ENCODE results near the gene NUAK2. TPM values are rescaled to one million over a fixed set of nuclear protein-coding genes. Genes with fewer than 3 reads are reported as not detected.

The NUAK2 gene
- total RNA-seq, 1 experiment from 2014 or later, result 0.46 TPM

DNA sequence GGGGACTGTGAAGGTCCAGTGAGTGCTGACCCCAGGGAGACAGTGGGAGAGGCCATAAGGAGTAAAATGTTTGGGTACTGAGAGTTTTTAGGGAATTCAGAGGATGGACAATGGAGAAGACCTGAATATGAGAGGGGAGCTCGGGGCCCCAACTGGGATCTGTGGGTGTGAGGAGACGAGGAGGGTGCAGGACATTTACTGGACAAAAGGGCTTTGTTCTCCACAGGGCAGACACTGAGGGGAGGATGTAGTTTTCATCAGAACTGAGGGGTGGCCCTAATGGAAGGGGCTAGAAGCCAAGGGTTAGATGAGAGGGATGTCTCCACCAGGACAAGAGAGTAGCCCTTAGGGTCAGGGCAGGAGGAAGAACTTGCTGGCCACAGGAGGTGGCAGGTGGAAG is 63.8 kb downstream of the NUAK2 start:
- DNase-seq (ENCODE audit: low read depth), result no peak

- DNase-seq (ENCODE audit: low read depth), result no peak
These were observed 64.5 kb downstream of the NUAK2 start for GRCh38 chr1:205256951-205257625.

DNA sequence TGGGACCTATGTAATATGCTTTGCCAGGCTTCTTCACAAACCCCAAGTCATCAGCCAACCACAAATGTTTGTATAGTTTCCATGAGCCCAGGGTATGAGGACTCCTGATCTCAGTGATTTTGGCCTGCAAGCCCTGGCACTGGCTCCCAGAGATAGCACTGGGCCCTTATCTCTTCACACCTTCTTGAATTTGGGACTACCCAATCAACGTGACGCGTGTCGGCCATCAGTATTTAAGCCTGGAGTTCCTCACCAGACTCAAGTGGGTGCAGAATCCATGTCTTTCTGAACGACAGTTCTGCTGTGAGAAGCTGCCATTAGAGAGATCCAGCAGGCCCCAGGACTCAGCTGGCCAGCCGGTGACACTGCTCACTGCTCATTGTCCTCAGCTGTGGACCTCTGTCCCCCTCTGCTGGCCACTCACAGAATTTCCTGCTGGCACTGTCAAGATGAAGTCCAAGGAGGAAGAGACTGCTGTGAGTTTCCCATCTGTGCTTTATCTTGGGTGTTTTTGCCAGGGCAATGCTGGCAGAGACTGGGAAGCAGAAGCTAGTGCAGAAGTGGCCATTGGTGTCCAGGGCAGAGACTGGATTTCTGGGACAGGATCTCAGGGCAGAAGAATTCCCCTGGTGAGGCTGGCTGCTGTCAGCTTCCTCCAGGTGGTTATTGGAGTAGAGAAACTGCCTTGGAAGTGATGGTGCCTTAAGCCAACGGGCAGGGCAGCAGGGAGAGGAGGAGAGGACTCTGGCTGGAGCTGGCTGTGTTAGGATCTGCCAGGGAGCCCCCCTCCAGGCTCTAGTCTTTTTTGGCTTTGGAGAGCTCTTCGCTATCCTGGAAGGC is 65.4 kb downstream of the NUAK2 start:
- DNase-seq (ENCODE audit: low read depth), result peak; percentile 76

Other genes starting within 250 kb of the NUAK2 start
- gene TMEM81, start 237.3 kb downstream of the NUAK2 start, total RNA-seq (2014; rRNA removed), result 1.4 and 2.2 TPM in 2 replicates
- gene RBBP5, start 199.8 kb downstream of the NUAK2 start, total RNA-seq (2014; rRNA removed), result 18.0 and 20.5 TPM in 2 replicates
- 7.2 and 8.1 TPM in 2 replicates for gene DSTYK, start 110.0 kb downstream of the NUAK2 start, total RNA-seq (2014; rRNA removed)
- 2.8 and 3.3 TPM in 2 replicates for gene TMCC2, start 93.8 kb downstream of the NUAK2 start, total RNA-seq (2014; rRNA removed)
- gene KLHDC8A, start 35.2 kb upstream of the NUAK2 start, total RNA-seq (2014; rRNA removed), result not detected in 2 replicates
- gene LEMD1, start 100.3 kb upstream of the NUAK2 start, total RNA-seq (2014; rRNA removed), result not detected in 2 replicates
- not detected in 2 replicates for gene BLACAT1, start 134.3 kb upstream of the NUAK2 start, total RNA-seq (2014; rRNA removed)
- gene CDK18, start 182.9 kb upstream of the NUAK2 start, total RNA-seq (2014; rRNA removed), result 0.34 and 0.71 TPM in 2 replicates